Esophagus muscularis mucosa (tissue), 4 donors: Measurements from ENCODE around the gene ARHGAP6. TPM values are rescaled to one million over a fixed set of nuclear protein-coding genes. Genes with fewer than 3 reads are reported as not detected.

Experiments
- DNase-seq: peaks from one replicate; pipeline ENCODE4 v3.0.0-alpha.2; 2017; ENCODE audit errors: extremely low spot score
- H3K27ac ChIP-seq, 4 donors: fragments of 200-600 bp; sonication (generic); replicated peaks in 1 of 4; 1 replicate in 3 of 4; 2 replicates in 1 of 4; pipeline ENCODE4 v1.5.1; 2016 to 2019; ENCODE audit warnings: mild to moderate bottlenecking in 1 of 4
- H3K27me3 ChIP-seq, 4 donors: fragments of 200-600 bp; sonication (generic); one replicate each; pipeline versions ENCODE4 v1.5.1 to v1.6.0; 2016 to 2019
- H3K36me3 ChIP-seq, 4 donors: fragments of 200-600 bp; sonication (generic); one replicate each; pipeline ENCODE4 v1.5.1; 2016 to 2019
- H3K4me1 ChIP-seq, 4 donors: fragments of 200-600 bp; sonication (generic); one replicate each; pipeline ENCODE4 v1.5.1; 2016 to 2019
- H3K4me3 ChIP-seq, 4 donors: fragments of 200-600 bp; sonication (generic); 1 replicate in 2 of 4; 2 replicates in 2 of 4; pipeline ENCODE4 v1.5.1; 2016 to 2019; ENCODE audit warnings: mild to moderate bottlenecking in 4 of 4, moderate library complexity in 1 of 4
- H3K9me3 ChIP-seq, 4 donors: fragments of 200-600 bp; sonication (generic); 1 replicate in 3 of 4; 2 replicates in 1 of 4; pipeline ENCODE4 v1.5.1; 2016 to 2019
- CTCF ChIP-seq, 3 experiments: fragments of 200-600 bp in 2 of 3; fragments of 450-650 bp in 1 of 3; sonication (generic) in 2 of 3; IDR thresholded peaks; one replicate each; pipeline ENCODE4 v1.5.1; 2017 to 2019; ENCODE audit warnings: antibody characterized with exemption in 3 of 3, mild to moderate bottlenecking in 2 of 3, moderate library complexity in 1 of 3
- EP300 ChIP-seq: sonication (generic); formaldehyde crosslinking; IDR thresholded peaks from one replicate; pipeline ENCODE4 v1.6.1; 2017; ENCODE audit warnings: antibody characterized with exemption
- POLR2A ChIP-seq: fragments of 450-650 bp; IDR thresholded peaks from one replicate; pipeline ENCODE4 v1.6.1; 2017; ENCODE audit warnings: antibody characterized with exemption, moderate library complexity, mild to moderate bottlenecking, low read depth
- POLR2AphosphoS5 ChIP-seq, 2 donors: sonication (generic); formaldehyde crosslinking; IDR thresholded peaks; one replicate each; pipeline ENCODE4 v1.6.1; 2017; ENCODE audit warnings: antibody characterized with exemption in 2 of 2
- WGBS: methylation state at CpG from one replicate; pipeline ENCODE4 v1.1.5; 2018; 5-methylcytosine and 5-hydroxymethylcytosine counted together
- intact Hi-C: fragments of 100-400 bp; cut with DNase I; formaldehyde crosslinking; loops from one replicate; pipeline ENCODE4 v1.15.1; 2023
- total RNA-seq, 4 donors: library from RNA; depleted of rRNA; stranded (reverse); fragments of >200 nt; gene quantifications; one replicate each; pipeline versions ENCODE4 v1.1.0 to v1.2.1, GENCODE V29; 2016

ARHGAP6 gene
- total RNA-seq, 4 donors from 2014 or later, result 25.2 to 44.8 (median 30.6) TPM

GRCh38 chrX:11355259-11355909 lies 310.3 kb downstream of the ARHGAP6 start:
- TF ChIP-seq CTCF (IDR thresholded peaks at IDR 0.05) (no peak), POLR2AphosphoS5 (IDR thresholded peaks at IDR 0.05) (no peak), EP300 (no peak), POLR2A (no peak)
- Histone ChIP-seq H3K27me3 (no peaks in the 10 kb centered on the region), H3K36me3 (no peaks in the 10 kb centered on the region), H3K4me3 (no peak overlapping the region), H3K27ac (no peak overlapping the region), H3K9me3 (no peaks in the 10 kb centered on the region), H3K4me1 (peaks cover 4 to 45% (median 15%) of the 10 kb centered on the region in 4 donors)
- intact Hi-C loops, result no loop called here
- no peak for DNase-seq
- WGBS, result 80% methylated on average over 4 of the region's 4 CpGs

GRCh38 chrX:11352296-11352741 lies 313.4 kb downstream of the ARHGAP6 start:
- TF ChIP-seq POLR2A, result no peak
- TF ChIP-seq POLR2AphosphoS5 (IDR thresholded peaks at IDR 0.05), result no peak
- TF ChIP-seq CTCF (IDR thresholded peaks at IDR 0.05), result no peak
- TF ChIP-seq EP300, result no peak
- no peak for DNase-seq
- peak overlapping the region; percentile 67 to 84 (median 75) for H3K27ac ChIP-seq
- H3K36me3 ChIP-seq, result no peaks in the 10 kb centered on the region
- no peak overlapping the region for H3K4me3 ChIP-seq
- H3K27me3 ChIP-seq, result no peaks in the 10 kb centered on the region
- 67% methylated on average over 1 of the region's 1 CpG for WGBS
- H3K9me3 ChIP-seq, result no peaks in the 10 kb centered on the region
- H3K4me1 ChIP-seq, result peaks cover 6 to 57% (median 22%) of the 10 kb centered on the region in 4 donors
- intact Hi-C loops, result no loop called here

- DNase-seq, result peak; percentile 92
- Histone ChIP-seq H3K27me3 (no peaks in the 10 kb centered on the region), H3K9me3 (no peaks in the 10 kb centered on the region), H3K4me1 (peaks cover 6 to 57% (median 22%) of the 10 kb centered on the region in 4 donors), H3K27ac (peak overlapping the region; percentile 67 to 84 (median 75)), H3K4me3 (peak overlapping the region in 3 of 4 donors; percentile 14 to 36 (median 22)), H3K36me3 (no peaks in the 10 kb centered on the region)
- TF ChIP-seq POLR2A (no peak), CTCF (IDR thresholded peaks at IDR 0.05) (no peak), POLR2AphosphoS5 (IDR thresholded peaks at IDR 0.05) (peak; percentile 61 to 64)
- WGBS, result 46% methylated on average over 8 of the region's 11 CpGs
- intact Hi-C loops, result no loop called here
Observed at GRCh38 chrX:11351375-11352295, 314.1 kb downstream of the ARHGAP6 start.

- TF ChIP-seq POLR2AphosphoS5 (IDR thresholded peaks at IDR 0.05) (no peak), POLR2A (no peak), CTCF (IDR thresholded peaks at IDR 0.05) (no peak), EP300 (no peak)
- Histone ChIP-seq H3K27ac (peak overlapping the region; percentile 40 to 84 (median 71)), H3K4me3 (peak overlapping the region in 1 of 4 donors; percentile 22), H3K27me3 (no peaks in the 10 kb centered on the region), H3K36me3 (no peaks in the 10 kb centered on the region), H3K4me1 (peaks cover 6 to 51% (median 32%) of the 10 kb centered on the region in 4 donors), H3K9me3 (no peaks in the 10 kb centered on the region)
- no peak for DNase-seq
- intact Hi-C loops, result no loop called here
- 32% methylated on average over 2 of the region's 2 CpGs for WGBS
Observed at GRCh38 chrX:11349661-11350337, 315.9 kb downstream of the ARHGAP6 start.
